ENCODE measurements around the gene POU3F4.

Gene POU3F4

DNA sequence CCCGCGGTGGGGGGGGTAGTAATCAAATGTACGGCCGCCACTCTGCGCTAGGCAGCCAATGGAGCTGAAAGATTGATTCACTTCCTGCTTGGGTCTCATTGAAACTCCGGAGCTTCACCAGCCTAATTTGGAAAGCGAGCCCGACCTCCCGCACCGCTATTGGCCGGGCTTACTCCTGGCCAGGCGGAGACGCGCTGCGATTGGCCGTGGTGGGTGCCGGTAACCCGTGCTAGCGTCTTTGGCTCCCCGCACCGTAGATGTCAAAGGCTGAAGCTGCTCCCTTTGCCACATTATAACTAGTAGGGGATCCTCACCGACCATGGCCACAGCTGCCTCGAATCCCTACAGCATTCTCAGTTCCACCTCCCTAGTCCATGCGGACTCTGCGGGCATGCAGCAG, at the start of gene POU3F4:
POU3F4 (plus strand) TSS at position 285 of the 400 bp plus-strand sequence; CDS start at position 320, 35 bp downstream.
- DNase-seq (ENCODE audit: low read depth in 2 of 2), result no peak

DNA sequence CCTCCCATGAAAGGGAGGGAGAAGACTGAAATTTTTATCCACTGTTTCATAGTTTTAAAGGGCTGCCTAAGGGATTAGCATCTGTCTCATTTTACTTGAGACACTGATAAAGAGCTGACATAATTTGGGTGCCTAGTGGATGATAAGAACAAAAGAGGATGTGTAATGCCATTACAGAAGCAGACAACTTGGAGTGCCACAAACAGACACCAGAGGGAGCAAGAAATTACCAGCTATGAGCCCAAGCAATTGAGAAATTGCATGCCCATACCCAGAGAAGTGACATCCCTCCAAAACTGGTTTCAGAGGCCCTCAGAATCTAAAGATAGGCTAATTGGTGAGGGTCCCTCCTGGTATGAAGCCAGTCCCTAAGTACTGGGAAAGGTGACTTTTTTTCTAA, 38.5 kb upstream of the POU3F4 start:
- no peak for DNase-seq (ENCODE audit: low read depth in 2 of 2)

DNA sequence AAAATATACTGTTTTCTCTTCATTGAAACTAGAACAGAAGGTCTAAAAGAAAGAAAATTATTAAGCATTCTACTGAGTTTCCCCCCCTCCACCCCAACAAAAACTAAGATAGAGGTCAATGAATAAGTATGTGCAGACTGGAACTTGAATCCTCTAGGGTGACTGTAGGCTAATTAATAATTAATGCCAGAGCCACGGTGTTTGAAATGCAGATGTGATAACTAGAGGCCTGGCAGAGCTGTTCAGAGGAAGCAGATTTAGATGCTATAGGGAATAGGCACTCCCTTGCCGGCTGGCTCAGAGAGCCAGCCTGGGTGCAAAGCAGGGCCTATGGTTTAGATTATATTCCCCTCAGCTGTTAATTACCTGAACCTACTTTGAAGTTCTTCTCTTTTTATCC, 12.2 kb upstream of the POU3F4 start:
- DNase-seq (ENCODE audit: low read depth in 2 of 2), result no peak

DNA sequence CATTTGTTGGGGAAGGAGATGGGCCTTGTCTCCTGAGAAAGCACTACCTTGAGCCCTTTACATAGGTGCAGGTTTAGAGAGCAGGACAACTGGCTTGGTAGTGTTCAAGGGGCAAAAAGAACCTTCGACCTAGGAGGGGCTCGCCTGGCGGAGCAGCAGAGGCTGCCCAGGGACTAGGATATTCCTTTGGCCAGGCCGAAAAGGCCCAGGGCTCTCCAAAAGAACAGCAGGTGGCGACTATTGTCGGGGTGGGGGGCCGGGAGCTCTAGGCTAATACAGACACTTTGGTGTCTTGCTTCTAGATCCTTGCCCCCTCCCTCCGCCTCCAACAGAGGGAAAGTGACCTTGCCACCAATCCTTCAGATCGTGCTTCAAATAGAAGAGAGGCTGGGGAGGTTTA, 7.1 kb upstream of the POU3F4 start:
- DNase-seq (ENCODE audit: low read depth in 2 of 2), result no peak

DNA sequence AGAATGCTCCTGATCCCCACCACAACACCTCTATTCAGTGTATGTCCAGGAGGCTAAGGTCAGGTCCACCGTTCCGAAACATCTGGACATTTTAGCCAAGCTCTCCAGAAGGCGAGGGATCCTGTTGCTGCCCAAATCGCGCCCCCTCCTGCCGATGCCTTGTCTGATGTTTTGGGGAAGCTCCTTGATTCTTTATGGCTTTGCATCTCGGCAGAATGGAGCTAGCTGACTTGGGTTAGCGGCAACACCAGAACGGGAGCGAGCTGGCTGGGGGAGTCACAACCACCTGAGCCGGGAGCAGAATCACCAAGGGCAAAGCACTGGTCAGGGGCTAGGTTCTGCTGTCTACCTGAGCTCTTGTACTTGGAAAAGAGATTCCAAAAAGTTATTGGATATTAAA, 6.6 kb upstream of the POU3F4 start:
- no peak for DNase-seq (ENCODE audit: low read depth in 2 of 2)

DNA sequence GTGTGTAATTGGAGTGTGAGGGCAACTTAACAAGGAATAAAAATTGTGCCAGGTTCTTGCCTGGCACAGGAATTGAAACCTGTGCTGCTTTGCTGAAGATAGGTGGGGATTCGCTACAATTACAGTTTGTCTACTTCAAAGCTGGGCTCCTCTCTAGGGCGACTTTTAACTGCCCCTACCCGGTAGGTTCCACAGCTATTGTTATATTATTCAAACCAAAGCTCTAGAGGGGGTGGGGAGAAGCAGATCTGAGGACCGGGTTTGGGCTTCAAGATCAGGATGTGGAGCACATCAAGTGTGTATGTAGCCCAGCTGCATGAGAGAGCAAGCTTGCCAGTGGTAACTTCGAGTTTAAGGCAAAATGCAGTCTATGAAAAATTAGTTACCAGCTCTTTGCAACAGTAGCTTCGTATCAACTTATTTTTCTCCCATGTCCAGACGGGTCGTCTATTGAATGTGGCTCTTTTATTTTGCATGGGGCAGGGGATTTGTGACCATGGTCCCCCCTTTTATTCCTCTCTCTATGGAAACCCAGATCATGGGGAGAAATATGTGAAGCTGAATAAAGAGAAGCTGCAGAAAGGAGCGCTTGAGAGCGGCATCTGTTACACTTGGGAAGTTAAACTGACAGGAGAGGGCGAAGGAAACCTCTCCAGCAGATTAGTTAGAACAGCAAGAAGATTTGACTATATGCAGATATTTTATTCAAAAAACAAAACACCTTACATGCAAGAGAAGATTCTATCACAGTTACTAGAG, 3.2 kb upstream of the POU3F4 start:
- no peak for DNase-seq (ENCODE audit: low read depth in 2 of 2)

DNA sequence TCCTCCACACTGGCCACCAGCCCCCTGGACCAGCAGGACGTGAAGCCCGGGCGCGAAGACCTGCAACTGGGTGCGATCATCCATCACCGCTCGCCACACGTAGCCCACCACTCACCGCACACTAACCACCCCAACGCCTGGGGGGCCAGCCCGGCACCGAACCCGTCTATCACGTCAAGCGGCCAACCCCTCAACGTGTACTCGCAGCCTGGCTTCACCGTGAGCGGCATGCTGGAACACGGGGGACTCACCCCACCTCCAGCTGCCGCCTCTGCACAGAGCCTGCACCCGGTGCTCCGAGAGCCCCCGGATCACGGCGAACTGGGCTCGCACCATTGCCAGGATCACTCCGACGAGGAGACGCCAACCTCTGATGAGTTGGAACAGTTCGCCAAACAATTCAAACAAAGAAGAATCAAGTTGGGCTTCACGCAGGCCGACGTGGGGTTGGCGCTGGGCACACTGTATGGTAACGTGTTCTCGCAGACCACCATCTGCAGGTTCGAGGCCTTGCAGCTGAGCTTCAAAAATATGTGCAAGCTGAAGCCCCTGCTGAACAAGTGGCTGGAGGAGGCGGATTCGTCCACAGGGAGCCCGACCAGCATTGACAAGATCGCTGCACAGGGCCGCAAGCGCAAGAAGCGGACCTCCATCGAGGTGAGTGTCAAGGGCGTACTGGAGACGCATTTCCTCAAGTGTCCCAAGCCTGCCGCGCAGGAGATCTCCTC, 600 bp downstream of the POU3F4 start:
- DNase-seq (ENCODE audit: low read depth in 2 of 2), result no peak

DNA sequence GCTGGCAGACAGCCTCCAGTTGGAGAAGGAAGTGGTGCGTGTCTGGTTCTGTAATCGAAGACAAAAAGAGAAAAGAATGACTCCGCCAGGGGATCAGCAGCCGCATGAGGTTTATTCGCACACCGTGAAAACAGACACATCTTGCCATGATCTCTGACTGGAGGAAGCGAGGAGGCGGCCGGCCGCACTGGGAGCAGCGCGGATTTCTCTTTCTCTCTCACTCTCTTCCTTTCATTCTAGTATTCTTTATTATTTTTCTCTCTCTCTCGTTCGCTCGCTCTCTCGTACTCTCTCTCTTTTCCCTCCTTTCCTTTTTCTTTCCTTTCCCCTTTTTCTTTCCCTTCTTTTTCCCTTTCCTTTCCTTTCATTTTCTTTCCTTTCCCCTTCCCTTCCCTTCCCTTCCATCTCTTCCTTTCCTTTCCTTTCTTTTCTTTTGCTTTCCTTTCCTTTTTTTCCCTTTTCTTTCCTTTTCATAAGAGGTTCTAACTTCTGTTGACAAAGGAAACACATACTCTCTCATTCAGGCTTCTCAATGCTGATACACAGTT, 1.2 kb downstream of the POU3F4 start:
- DNase-seq (ENCODE audit: low read depth in 2 of 2), result no peak

DNA sequence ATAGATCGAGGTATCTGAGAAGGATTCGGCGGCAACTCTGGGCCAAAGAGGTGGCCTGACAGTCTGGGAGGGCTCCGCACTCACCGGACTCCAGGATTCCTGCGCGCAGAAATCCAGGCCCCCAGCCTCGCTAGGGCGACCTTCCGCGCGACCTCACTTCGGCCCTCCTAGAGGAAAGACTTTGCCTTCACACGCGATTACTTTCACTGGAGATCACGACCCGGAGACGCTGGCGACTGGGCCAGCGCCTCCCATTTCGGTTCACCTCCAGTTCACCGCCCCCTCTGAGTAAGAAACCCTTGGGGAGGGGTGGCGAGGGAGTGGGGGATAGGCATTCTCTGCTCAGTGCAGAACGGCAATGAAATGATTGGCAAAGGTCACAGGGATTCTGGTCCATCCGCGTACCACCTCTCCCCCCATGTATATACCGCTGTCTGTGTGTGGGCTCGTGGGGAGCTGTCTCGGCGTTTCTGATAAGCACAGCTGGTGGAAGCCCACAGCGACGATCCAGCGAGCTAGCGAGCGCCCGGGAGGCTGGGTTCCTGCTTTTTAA, 2.5 kb downstream of the POU3F4 start:
- no peak for DNase-seq (ENCODE audit: low read depth in 2 of 2)

DNA sequence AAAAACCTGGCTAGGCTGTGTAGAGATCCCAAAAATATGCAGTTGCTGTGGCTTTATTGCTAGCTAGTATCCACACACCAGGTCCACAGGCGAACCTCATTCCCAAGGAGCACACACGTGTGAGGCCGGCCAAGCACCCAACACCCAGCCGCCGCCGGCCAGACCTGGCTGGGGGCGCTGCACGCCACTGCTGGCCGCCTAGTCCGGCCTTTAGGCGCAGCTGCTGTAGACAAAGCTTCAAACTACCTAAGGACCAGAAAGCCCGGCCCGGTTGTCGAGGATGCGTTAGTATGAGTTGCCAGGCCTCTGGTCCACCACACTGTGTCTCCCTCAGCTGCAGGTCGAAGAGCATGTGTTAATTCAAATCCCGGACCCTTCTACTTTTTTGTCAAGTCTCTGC, 3.1 kb downstream of the POU3F4 start:
- DNase-seq (ENCODE audit: low read depth in 2 of 2), result no peak

DNA sequence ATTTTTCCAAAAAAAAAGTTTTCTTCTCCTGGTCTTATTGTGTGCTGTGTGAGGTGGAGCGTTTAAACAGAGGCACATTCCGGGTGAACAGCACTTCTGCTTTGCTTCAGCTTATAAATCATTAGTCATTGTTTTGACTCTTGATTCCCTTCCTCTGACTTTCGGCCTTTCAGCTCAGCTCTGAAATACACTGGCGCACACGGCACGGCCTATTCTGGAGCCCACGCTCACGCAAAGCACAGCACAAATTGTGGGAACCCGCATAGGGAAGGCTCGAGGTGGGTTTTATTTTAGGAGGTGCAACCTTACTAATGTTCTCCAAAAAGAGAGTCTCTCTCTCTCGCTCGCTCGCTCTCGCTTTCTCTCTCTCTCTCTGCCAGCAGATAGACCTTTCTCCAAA, 4.0 kb downstream of the POU3F4 start:
- no peak for DNase-seq (ENCODE audit: low read depth in 2 of 2)

DNA sequence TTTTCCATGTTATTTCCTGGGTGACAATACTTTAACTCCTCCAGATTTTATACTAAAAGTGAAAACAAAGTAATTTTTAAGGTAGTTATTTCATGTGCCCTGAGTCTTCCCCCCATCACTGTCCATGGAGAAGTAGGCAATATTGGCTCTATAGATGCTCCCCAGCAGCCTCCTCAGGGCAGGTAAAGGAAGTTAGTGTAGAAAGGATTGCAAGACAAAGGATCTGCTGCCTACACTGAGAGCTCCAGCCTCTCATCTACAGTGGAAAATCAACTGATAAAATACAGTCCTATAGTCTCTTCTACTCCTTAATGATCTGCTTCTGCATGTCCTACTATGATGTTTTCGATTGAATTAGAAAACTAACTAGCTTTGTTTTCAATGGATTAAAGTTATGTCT, 8.5 kb downstream of the POU3F4 start:
- no peak for DNase-seq (ENCODE audit: low read depth in 2 of 2)

DNA sequence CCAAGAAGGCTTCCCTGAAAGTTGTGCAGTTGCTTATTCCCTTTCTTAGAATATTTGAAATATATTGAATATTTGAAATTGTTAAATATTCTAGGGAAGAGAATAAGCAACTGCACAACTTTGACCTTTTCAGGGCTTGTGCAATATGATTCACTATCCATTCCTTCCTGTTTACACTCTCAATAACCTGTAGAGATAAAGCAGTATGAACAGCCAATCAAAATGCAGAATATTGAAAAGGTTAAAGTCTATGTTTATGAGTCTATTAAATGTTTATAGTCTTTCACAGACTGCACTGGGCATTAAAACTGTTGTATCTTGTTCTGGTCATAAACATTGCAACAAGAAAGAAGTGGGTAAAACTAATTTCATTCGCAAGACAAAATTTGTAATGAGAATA, 13.8 kb downstream of the POU3F4 start:
- no peak for DNase-seq (ENCODE audit: low read depth in 2 of 2)

DNA sequence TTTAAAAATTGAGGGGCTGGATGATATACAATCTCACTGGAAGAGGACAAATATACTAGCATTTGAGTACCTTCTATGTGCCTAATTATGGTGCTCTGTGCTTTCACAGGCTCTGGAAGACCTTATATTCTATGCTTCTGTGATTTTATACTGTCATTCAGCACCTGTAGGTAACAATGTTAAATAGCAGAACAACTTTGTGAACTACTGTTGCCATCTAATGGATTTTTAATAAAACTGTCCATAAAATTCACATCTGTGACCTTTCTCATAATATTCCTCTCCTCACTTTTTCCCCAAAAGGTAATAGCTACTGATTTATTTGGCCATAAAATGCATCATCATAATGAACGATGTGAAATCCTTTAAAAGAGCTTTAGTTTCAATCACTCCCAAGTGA, 21.9 kb downstream of the POU3F4 start:
- DNase-seq (ENCODE audit: low read depth in 2 of 2), result no peak

DNA sequence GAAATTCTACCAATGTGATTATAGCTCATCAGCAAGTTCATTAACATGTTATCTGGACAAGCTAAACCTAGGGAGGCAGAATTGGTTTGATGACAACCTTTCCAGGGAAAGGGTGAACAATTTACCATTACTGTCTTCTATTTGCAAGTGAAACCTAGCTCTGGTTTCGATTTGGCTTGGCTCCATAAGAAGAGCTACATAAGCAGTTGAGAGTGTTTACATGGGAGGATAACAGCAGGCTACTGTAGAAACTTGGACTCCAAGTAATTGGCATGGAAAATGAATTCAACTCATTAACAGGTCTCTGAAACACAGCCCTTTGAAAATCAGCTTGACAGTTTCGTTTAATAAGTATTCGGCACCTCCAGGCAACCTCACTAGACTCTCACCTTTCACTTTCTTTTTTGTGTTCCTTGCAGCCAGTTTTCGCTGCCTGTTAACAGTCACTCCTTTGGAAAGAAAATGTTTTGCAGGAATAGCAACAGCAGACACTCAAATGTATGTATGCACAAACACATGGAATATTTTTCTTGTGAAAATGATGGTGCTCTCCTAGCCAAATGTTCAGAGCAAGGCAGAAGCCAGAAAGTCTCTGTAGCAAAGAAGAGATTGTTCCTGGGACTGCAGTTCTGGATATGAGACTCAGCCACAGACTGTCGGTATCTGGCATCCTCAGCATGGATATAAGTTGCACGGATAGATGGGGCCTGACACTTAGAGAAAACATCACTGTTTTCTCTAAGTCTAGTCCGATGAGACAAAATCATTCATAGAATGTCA, 27.5 kb downstream of the POU3F4 start:
- no peak for DNase-seq (ENCODE audit: low read depth in 2 of 2)

Measured in fibroblast of skin of left biceps (primary cell).